ENCODE data around the gene MRPL51. TPM values are rescaled to one million over a fixed set of nuclear protein-coding genes. Genes with fewer than 3 reads are reported as not detected.

MRPL51 gene
- total RNA-seq, 2 donors from 2014 or later: 36.6 to 42.2 TPM

DNA sequence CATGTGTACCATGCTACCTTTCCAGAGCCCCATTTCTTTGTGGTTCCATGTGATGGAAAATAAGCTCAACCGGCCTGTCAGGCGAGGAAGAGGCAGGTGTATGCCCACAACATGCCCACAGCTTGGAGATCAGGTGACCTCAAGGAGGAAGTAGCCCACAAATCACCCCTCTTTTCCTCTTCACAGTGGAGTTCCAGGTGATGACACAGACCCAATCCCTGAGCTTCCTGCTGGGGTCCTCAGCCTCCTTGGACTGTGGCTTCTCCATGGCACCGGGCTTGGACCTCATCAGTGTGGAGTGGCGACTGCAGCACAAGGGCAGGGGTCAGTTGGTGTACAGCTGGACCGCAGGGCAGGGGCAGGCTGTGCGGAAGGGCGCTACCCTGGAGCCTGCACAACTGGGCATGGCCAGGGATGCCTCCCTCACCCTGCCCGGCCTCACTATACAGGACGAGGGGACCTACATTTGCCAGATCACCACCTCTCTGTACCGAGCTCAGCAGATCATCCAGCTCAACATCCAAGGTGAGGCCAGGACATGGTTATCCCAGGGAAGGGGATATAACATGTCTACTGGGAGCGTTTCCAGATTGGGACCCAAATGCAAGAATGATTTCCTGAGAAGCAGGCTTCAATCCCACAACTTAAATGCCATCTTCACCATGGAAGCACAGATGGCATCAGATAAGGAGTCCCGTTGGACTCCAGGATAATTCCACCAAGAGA, 35.7 kb downstream of the MRPL51 start:
- Mint-ChIP-seq H3K36me3 (ENCODE audit: low read depth) (peaks cover 23% of the 10 kb centered on the region), H3K27me3 (no peaks in the 10 kb centered on the region), H3K4me3 (no peak overlapping the region), H3K4me1 (peaks cover 53% of the 10 kb centered on the region), H3K27ac (peak overlapping the region; percentile 100)
- DNase-seq (no peak), ATAC-seq (no peak)
- H3K9me3 ChIP-seq (ENCODE audit: control insufficient read depth, low read length, poor library complexity, severe bottlenecking): no peaks in the 10 kb centered on the region

DNA sequence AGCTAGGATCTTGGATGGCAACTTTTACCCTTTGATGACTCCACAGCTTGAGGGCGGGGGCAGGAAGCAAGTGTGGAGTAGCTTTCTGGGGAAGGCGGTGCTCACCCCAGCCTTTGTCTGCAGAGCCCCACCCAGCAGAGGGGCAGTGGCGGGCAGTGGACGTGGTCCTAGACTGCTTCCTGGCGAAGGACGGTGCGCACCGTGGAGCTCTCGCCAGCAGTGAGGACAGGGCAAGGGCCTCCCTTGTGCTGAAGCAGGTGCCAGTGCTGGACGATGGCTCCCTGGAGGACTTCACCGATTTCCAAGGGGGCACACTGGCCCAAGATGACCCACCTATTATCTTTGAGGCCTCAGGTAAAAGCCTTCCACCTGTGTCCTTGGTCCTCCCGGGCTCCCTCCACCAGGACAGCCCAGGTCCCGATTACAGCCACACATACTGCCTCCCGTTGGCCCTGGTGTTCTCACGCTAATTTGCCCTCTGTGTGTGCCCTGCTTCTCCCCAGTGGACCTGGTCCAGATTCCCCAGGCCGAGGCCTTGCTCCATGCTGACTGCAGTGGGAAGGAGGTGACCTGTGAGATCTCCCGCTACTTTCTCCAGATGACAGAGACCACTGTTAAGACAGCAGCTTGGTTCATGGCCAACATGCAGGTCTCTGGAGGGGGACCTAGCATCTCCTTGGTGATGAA, 40.0 kb downstream of the MRPL51 start:
- Mint-ChIP-seq H3K4me3 (peak overlapping the region; percentile 99), H3K27me3 (no peaks in the 10 kb centered on the region), H3K36me3 (ENCODE audit: low read depth) (peaks cover 13% of the 10 kb centered on the region), H3K27ac (peak overlapping the region; percentile 100), H3K4me1 (peaks cover 45% of the 10 kb centered on the region)
- no peaks in the 10 kb centered on the region for H3K9me3 ChIP-seq (ENCODE audit: control insufficient read depth, low read length, poor library complexity, severe bottlenecking)
- ATAC-seq (no peak), DNase-seq (peak in 1 of 3 donors; percentile 27)

DNA sequence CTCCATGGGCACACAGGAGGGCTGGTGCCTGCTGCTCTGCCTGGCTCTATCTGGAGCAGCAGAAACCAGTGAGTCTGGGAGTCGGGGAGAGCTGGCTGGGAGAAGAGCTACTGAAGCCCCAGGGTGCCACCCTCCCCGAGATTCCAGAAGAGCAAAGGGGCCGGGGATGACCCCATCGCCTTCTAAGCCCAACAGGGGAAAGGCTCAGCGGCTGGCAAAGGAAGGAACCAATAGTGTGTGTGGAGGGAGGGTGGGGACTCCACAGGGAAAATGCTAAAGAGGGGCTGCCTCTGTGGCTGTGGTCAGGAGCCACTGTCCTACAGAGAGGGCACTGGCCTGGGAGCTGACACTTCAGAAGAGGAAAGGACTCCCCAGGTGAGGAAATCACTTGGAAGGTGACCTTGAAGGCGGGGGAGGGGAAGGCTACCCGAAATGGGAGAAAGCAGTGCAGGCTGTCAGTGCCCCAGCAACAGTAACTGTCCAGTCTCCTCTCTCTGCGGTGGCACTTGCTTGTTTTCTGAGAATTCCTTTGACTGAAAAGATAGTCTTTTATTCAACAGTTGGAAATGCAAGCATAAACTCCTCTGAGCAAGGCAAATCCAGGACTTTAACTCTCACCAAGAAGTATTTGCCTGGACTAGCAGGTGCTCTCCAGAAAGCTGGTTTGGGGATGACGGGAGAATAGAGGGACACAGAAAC, 40.7 kb downstream of the MRPL51 start:
- peak; percentile 2 for ATAC-seq
- peaks cover 15% of the 10 kb centered on the region for H3K36me3 Mint-ChIP-seq (ENCODE audit: low read depth)

DNA sequence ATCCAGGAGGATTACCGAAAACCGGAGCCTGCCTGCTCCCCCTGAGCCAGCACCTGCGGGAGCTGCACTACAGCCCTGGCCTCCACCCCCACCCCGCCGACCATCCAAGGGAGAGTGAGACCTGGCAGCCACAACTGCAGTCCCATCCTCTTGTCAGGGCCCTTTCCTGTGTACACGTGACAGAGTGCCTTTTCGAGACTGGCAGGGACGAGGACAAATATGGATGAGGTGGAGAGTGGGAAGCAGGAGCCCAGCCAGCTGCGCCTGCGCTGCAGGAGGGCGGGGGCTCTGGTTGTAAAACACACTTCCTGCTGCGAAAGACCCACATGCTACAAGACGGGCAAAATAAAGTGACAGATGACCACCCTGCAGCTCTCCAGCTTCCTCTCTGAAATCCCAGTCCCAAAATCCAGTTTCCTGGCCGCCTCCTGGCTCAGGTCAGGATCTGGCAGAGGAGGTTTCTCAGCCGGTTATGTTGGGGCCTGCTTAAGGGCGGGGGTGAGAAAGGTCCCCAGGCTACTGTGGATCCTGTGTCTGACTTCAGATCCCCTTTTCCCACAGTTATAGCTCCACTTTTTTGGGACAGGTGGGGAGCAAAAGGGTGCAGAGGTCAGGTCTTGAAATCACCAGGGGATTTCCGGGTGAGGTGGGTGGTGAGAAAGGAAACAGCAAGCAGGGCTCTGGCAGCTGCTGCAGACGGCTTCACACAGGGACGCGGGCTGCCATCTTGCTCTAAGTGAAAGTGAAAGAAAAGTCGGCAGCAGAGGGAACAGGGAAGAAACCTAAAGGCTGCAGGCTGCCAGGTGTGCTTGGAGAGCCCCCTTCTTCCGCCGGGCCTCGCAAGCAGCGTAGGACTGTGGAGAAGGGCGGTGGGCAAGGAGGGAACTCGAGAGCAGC, 41.5 kb downstream of the MRPL51 start, which contains the start of gene TAPBPL:
Gene TAPBPL (plus strand): TSS at position 695 of the 897 bp plus-strand sequence. CDS start 207 bp downstream, outside the sequence.
- Mint-ChIP-seq H3K4me3 (peak within 1 kb of the TSS; percentile 99), H3K27me3 (no peaks in the 10 kb centered on the region), H3K27ac (peak within 1 kb of the TSS; percentile 100), H3K36me3 (ENCODE audit: low read depth) (peaks cover 12% of the 10 kb centered on the region), H3K4me1 (peaks cover 52% of the 10 kb centered on the region)
- H3K9me3 ChIP-seq (ENCODE audit: control insufficient read depth, low read length, poor library complexity, severe bottlenecking): no peaks in the 10 kb centered on the region
- ATAC-seq: peak; percentile 94
- DNase-seq: peak; percentile 62 to 77 (median 72)

More for the DNA sequence above, 40.7 kb downstream of the MRPL51 start:
- Mint-ChIP-seq H3K27me3 (no peaks in the 10 kb centered on the region), H3K4me1 (peaks cover 51% of the 10 kb centered on the region), H3K27ac (peak overlapping the region; percentile 100), H3K4me3 (peak overlapping the region; percentile 99)
- H3K9me3 ChIP-seq (ENCODE audit: control insufficient read depth, low read length, poor library complexity, severe bottlenecking): no peaks in the 10 kb centered on the region
- DNase-seq: no peak

DNA sequence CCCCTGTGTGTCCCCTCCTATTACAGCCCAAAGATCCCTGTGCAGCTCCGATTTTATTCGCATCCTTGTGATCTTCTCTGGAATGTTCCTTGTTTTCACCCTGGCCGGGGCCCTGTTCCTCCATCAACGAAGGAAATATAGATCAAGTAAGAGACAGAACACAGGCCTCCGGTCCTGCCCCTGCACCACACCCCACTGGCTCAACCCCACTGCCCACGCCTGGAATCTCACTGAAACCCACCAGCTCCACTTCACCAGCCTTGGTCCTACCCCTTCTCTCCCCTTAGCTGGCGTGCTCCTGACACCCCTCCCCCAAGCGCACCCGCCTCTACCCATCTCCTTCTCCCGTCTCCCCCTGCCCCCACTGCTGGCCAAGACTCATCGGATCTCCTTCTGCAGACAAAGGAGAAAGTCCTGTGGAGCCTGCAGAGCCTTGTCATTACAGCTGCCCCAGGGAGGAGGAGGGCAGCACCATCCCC, 42.2 kb downstream of the MRPL51 start:
- DNase-seq (no peak), ATAC-seq (no peak)
- Mint-ChIP-seq H3K27ac (peak overlapping the region; percentile 100), H3K4me1 (peaks cover 57% of the 10 kb centered on the region), H3K27me3 (no peaks in the 10 kb centered on the region), H3K36me3 (ENCODE audit: low read depth) (peaks cover 12% of the 10 kb centered on the region), H3K4me3 (peak overlapping the region; percentile 99)
- no peaks in the 10 kb centered on the region for H3K9me3 ChIP-seq (ENCODE audit: control insufficient read depth, low read length, poor library complexity, severe bottlenecking)

DNA sequence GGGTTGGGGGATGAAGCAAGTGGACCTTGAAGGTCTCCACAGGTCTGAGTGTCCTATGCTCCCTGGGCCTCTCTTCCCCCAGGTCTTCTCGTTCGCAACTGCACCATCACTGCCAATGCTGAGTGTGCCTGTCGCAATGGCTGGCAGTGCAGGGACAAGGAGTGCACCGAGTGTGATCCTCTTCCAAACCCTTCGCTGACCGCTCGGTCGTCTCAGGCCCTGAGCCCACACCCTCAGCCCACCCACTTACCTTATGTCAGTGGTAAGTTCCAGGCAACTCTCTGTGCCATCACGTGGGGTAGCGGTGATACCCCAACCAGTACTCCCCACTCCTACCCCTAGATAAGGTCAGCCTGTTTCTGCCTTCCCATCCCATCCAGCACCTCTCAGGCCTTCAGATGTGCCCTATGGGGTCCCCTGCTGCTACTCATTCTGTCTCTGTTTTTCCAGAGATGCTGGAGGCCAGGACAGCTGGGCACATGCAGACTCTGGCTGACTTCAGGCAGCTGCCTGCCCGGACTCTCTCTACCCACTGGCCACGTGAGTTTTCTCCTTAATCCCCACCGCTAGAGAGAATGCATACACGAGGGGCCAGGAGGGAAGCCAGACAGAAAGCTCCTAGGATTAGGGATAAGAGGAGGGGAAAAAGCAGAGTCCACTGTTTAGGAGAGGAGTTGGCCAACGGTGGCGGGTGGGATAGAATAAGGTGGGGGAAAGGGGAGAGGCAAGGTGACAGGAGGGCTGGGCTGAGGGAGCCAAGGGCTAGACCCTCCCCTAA, 42.8 kb downstream of the MRPL51 start:
- H3K27ac Mint-ChIP-seq: peak overlapping the region; percentile 100
- H3K36me3 Mint-ChIP-seq (ENCODE audit: low read depth): peaks cover 12% of the 10 kb centered on the region
- peaks cover 62% of the 10 kb centered on the region for H3K4me1 Mint-ChIP-seq
- no peaks in the 10 kb centered on the region for H3K9me3 ChIP-seq (ENCODE audit: control insufficient read depth, low read length, poor library complexity, severe bottlenecking)
- no peaks in the 10 kb centered on the region for H3K27me3 Mint-ChIP-seq
- DNase-seq: no peak
- ATAC-seq: no peak
- peak overlapping the region; percentile 99 for H3K4me3 Mint-ChIP-seq

DNA sequence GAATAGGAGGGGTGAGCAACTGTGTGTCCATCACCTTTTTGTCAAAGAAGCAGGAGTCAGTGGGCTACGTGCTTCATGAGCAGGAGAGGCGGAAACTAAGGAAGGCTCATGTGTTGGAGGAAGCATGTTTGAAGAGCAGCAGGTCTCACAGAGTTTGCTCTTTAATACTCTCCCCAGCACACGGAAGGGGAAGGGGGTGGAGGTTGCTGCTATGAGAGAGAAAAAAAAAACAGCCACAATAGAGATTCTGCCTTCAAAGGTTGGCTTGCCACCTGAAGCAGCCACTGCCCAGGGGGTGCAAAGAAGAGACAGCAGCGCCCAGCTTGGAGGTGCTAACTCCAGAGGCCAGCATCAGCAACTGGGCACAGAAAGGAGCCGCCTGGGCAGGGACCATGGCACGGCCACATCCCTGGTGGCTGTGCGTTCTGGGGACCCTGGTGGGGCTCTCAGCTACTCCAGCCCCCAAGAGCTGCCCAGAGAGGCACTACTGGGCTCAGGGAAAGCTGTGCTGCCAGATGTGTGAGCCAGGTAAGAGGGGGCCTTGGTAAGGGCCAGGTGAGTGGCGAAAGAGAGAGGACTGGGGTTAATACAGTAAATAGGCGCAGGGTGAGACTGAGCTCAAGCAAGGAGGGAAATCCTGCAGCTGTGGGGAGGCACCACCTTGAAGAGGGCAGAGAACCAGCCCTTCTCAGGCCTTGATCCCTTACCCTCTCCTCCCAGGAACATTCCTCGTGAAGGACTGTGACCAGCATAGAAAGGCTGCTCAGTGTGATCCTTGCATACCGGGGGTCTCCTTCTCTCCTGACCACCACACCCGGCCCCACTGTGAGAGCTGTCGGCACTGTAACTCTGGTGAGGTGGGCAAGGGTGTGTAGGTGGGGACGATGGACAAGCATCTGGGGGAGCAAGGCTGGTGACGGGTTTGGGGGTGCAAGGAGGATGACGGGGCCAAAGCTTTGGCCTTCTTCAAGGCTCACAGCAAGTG, 48.1 kb downstream of the MRPL51 start, which contains the start of gene CD27:
Gene CD27 (plus strand): TSS at position 252 of the 985 bp plus-strand sequence. CDS start 141 bp downstream, at position 393.
- DNase-seq (no peak), ATAC-seq (peak; percentile 82)
- H3K4me3 Mint-ChIP-seq: peak within 1 kb of the TSS; percentile 98
- peaks cover 5% of the 10 kb centered on the region for H3K36me3 Mint-ChIP-seq (ENCODE audit: low read depth)
- H3K9me3 ChIP-seq (ENCODE audit: control insufficient read depth, low read length, poor library complexity, severe bottlenecking): no peaks in the 10 kb centered on the region
- H3K27ac Mint-ChIP-seq: peak within 1 kb of the TSS; percentile 96
- no peaks in the 10 kb centered on the region for H3K27me3 Mint-ChIP-seq
- H3K4me1 Mint-ChIP-seq: peaks cover 47% of the 10 kb centered on the region

DNA sequence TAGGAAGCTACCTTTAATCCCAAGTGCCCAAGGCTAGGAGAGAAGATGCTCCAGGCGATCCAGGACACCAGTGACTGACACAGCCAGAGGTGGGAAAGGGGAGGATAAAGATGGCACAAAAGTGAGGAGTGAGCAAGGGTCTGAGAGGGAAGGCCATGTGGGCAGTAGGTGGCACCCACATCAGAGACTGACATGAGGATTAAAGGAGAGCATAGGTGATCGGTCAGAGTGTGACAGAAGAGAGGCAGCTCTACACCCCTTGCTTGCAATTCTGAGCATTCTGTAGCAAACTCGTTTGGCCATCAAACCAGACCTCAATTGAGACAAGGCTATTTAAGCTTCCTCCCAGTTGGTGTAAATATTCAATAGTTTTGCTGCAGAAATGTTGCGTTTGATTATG, 49.0 kb downstream of the MRPL51 start:
- peak overlapping the region; percentile 96 for H3K27ac Mint-ChIP-seq
- ATAC-seq (no peak), DNase-seq (no peak)
- H3K4me3 Mint-ChIP-seq: peak overlapping the region; percentile 71
- no peaks in the 10 kb centered on the region for H3K9me3 ChIP-seq (ENCODE audit: control insufficient read depth, low read length, poor library complexity, severe bottlenecking)
- peaks cover 5% of the 10 kb centered on the region for H3K36me3 Mint-ChIP-seq (ENCODE audit: low read depth)
- peaks cover 46% of the 10 kb centered on the region for H3K4me1 Mint-ChIP-seq
- H3K27me3 Mint-ChIP-seq: no peaks in the 10 kb centered on the region

DNA sequence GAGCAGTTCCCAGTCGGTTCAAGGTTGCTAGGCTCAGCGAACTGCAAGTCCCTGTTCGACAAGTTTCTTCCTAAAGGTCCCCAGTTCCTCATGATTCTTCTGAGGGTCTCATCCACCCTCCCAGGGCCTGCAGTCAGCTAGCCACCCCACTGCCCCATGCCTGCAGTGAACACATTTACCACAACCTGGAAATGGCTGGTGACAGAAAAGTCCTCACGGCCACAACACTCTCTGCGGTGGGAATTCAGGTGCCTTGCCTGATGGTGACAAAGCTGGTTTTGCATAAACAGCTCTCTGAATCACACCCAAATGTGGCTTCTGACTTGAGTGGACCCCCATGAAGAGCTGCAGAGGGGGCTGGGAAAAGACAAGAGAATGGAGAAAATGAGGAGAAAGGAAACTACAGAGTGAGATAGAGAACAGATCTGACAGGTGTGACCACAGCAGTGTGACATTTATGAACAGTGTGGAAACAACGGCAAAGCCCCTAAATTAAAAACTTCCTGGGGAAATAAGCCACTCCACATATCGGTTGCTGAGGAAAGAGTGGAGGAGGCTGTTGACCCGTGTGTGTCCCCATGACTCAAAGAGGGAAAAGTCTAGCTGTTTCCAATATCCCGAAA, 49.6 kb downstream of the MRPL51 start:
- H3K27ac Mint-ChIP-seq: peak overlapping the region; percentile 96
- H3K36me3 Mint-ChIP-seq (ENCODE audit: low read depth): peaks cover 5% of the 10 kb centered on the region
- peak overlapping the region; percentile 71 for H3K4me3 Mint-ChIP-seq
- no peaks in the 10 kb centered on the region for H3K9me3 ChIP-seq (ENCODE audit: control insufficient read depth, low read length, poor library complexity, severe bottlenecking)
- H3K4me1 Mint-ChIP-seq: peaks cover 46% of the 10 kb centered on the region
- ATAC-seq: peak; percentile 22
- DNase-seq: no peak
- no peaks in the 10 kb centered on the region for H3K27me3 Mint-ChIP-seq

DNA sequence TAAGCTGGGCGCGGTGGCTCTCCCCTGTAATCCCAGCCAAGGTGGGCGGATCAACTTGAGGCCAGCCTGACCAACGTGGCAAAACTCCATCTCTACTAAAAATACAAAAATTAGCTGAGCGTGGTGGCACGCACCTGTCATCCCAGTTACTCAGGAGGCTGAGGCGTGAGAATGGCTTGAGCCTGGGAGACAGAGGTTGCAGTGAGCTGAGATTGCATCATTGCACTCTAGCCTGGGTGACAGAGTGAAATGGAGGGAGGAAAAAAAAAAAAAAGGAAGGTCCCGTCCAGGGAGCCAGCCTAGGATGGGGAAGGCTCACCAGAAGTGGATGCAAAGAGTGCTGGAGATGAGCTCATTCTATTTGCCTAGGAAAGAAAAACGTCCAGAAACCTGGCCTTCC, 50.2 kb downstream of the MRPL51 start:
- ATAC-seq: no peak
- no peaks in the 10 kb centered on the region for H3K9me3 ChIP-seq (ENCODE audit: control insufficient read depth, low read length, poor library complexity, severe bottlenecking)
- peak overlapping the region; percentile 96 for H3K27ac Mint-ChIP-seq
- H3K27me3 Mint-ChIP-seq: no peaks in the 10 kb centered on the region
- H3K4me3 Mint-ChIP-seq: no peak overlapping the region
- H3K4me1 Mint-ChIP-seq: peaks cover 42% of the 10 kb centered on the region
- H3K36me3 Mint-ChIP-seq (ENCODE audit: low read depth): peaks cover 5% of the 10 kb centered on the region
- no peak for DNase-seq

Measured in T-helper 17 cell (primary cell).